Esophagus squamous epithelium (tissue), 4 donors: Measurements from ENCODE around the gene IL10.

ENCODE experiments used
- CTCF ChIP-seq, 6 experiments: fragments of 450-650 bp in 4 of 6; fragments of 200-600 bp in 2 of 6; sonication (generic) in 2 of 6; IDR thresholded peaks; one replicate each; pipeline ENCODE4 v1.5.1; 2016 to 2019; ENCODE audit warnings: antibody characterized with exemption in 6 of 6, mild to moderate bottlenecking in 4 of 6, moderate library complexity in 4 of 6
- POLR2A ChIP-seq, 4 donors: fragments of 450-650 bp; IDR thresholded peaks; one replicate each; pipeline ENCODE4 v1.6.1; 2017; ENCODE audit warnings: antibody characterized with exemption in 4 of 4, mild to moderate bottlenecking in 4 of 4, moderate library complexity in 3 of 4

GRCh38 chr1:206793620-206794019, 21.3 kb upstream of the IL10 start:
- TF ChIP-seq CTCF (IDR thresholded peaks at IDR 0.05) (no peak), POLR2A (IDR thresholded peaks at IDR 0.05) (no peak)
